AG08395 (cell line): ENCODE data around the gene MGAT1.
A peak's percentile ranks its signal among the peaks of the same experiment; 100 is the strongest.
"Not testable (repeated sequence)": the region's sequence is repeated elsewhere in the genome, so short reads cannot be mapped to it uniquely, and the experiment has no call there.

Source experiments
- DNase-seq: peaks from one replicate; pipeline ENCODE4 v3.0.0; 2012; ENCODE audit warnings: mixed read lengths, low spot score

MGAT1 gene

DNA sequence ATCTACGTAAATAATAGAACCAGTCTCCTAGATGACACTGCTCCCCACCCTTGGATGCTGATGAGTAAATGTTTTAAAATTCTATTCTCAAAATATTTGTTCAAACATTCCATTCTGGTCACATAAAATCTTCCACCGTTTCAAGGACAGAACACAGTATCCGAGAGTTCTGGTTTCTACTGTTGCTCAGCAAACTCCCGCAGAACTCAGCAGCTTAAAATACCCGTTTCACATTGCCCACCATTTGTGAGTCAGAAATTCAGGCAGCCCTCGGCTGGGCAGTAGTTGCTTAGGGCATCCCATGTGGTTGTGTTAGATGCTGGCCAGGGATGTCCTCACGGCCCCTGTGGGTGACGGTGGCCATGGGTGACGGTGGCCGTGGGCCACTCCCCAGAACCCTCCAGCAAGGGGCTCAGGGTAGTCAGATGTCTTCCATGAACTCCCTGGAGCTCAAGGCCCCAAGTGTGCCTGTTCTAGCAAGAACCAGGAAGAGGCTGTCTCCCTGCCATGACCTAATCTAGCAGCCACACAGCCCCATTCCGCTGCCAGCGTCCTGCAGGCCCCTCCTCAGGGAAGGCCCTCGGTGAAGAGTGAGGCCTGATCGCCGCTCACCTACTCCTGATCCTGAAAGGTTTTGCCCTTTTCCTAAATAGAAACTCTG is 17.4 kb downstream of the MGAT1 start:
- DNase-seq, result peak; percentile 63

DNA sequence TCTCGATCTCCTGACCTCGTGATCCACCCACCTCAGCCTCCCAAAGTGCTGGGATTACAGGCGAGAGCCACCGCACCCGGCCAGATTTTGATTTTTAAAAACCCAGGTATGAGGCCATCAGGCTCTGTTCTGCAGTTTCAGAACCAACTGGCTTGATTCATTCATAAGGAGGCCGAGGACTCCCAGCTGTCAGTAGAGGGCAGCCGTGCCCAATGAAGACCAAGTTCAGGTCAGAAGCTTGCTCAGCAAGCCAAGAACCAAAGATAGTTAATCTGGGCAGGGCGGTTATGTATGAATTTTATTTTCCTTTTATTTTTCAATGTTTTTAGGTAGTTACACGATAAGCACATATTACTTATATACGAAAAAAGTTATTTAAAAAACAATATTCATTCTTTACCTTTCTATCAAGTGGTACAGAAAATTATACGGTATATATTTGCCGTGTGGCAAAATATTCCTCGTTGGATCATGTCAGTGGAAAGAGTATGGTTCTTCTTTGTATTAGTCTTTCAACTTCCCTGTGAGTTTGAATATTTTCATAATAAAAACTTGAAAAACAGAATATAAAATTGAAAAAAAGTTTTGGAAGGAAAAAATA is 18.0 kb downstream of the MGAT1 start:
- peak; percentile 89 for DNase-seq

DNA sequence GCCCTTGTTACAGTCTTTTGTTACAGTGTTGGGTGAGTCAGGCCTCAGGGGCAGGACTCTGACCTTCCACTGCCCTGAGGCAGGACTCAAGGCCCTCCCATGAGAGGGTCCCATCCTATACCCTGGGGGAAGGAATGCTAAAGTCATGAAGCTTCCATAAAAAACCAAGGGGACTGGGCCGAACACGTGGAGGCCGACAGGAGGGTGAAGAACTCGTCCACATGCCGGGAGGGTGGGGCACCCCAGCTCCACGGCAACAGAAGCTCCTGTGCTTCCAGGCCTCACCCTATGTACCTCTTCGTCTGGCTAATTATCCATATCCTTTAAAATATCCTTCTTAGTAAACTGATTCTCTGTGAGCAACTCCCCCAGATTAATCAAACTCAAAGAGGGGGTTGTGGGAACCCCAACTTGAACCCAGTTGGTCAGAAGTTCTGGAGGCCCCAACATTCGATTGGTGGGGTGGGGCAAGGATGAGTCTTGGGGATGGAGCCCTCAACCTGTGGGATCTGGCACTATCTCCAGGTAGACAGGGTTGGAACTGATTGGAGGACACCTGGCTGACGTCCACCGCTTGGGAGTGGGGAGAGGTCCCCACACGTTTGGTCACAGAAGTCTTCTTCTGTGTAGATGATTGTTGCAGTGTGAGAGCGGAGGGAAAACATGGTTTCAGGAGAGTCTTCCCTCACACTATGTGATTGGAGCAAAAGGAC is 19.1 kb downstream of the MGAT1 start:
- no peak for DNase-seq

DNA sequence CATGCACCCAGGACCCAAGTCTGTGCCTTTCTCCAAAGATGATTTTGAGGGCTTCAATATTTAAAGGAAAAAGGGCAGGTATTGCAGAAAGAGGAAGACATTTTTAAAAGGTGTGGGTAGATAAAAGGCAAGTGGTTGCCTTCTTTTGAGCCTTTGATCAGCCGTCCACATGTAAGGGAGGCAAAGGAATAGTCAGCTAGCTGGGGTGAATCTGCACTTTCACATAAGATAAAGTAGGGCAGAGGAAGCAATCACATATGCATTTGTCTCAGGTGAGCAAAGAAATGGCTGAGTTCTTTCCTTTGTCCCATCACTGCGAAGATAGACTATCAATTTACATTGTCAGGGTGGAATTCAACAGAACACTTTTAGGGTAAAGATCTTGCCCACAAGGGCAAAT is 19.9 kb downstream of the MGAT1 start:
- no peak for DNase-seq

DNA sequence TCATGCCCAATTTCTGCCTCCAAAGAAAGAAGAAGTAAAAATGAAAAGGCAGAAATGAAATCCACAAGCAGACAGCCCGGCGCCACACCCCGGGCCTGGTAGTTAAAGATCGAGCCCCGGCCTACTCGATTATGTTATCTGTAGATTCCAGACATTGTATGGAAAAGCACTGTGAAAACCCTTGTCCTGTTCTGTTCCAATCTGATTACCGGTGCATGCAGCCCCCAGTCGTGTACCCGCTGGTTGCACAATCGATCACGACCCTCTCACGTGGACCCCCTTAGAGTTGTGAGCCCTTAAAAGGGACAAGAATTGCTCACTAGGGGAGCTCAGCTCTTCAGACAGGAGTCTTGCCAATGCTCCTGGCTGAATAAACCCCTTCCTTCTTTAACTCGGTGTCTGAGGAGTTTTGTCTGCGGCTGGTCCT is 20.7 kb downstream of the MGAT1 start:
- not testable (repeated sequence) for DNase-seq

DNA sequence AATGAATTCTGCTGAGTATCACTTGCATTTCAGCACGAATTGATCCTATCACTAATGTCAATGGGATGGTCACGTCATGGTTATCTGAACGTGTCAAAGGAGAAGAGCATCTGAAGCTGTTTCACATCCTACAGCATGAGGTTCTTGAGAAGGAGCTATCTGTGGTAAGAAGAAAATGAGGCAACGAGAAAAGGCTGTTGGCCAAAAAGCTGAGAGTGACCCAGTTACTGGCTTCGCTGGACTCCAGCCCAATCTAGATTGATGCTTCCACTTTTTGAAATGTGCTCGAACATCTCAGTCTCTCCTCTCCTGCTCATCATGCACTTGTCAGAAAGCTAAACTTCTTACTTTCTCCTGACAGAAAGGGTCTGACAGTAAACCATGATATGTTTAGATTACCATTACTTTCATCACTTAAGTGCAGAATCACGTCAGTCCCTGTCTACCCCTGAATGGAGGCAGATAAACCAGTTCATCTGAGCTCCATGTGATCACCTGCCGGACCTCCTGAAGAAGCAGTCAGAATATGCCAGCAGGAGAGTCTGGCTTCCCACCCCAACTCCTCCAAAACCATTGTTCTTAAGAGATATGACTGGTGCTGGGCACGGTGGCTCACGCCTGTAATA is 22.5 kb downstream of the MGAT1 start:
- no peak for DNase-seq

DNA sequence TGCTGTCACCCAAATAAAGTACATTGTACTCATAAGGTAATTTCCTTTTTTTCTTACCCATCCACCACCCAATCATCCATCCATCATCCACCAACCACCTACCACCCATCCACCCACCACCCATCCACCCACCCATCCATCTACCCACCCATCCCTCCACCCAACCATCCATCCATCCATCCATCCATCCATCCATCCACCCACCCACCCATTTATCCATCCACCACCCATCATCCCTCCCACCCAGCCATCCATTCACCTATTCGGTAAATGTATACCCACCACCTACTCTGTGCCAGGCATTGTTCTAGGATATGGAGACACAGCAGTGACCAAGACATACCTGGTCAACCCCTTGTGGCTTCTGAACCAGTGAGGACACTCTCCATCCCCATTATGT is 25.1 kb downstream of the MGAT1 start:
- no peak for DNase-seq

DNA sequence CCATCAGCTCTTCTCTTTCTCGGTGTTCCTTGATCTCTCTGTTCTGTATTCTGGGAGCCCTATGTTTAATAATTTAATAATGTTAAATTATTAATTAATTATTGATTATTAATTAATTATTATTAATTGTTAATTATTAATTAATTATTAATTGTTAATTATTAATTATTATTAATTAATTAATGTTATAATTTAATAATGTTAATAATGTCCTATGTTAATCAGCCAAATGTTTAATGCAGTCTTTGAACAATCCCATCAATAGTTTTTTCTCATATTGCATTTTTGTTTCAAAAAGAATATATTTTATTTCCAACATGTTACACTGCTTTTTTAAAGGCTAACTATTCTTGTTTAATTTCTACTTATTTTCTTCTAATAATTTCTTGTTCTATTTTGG is 26.2 kb downstream of the MGAT1 start:
- no peak for DNase-seq

DNA sequence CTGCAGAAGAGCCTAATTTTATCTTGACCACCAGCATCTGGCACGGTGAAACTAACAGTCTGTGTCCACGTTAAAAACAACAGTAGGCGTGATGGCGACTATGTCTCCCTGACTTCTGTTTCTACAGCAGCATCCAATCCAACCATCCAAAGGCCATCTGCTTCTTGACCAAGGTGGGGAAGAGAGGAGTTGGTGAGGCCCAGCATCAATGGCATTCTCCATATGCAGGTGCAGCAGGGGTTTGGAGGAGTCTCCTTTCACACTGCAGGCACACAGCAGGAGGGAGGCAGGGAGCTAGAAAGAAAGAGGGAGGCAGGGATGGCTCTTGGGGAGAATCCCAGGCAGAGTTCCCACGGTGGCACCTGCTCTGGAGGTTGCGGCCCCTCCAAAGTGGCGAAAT is 27.0 kb downstream of the MGAT1 start:
- DNase-seq, result no peak

DNA sequence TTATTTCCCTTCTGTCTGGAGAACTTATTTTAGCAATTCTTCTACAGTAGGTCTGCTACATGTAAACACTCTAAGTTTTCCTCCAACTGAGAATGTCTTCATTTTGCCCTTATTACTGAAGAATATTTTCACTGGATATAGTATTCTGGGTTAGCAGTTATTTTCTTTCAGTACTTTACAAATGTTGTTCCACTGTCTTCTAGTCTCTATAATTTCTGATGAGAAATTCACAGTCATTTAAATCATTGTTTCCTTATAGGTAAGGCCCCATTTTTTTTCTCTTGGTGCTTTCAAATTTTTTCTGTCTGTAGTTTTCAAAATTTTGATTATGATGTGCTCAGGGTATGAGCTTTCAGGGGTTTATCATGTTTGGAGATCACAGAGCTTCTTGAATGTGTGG is 30.8 kb downstream of the MGAT1 start:
- no peak for DNase-seq

DNA sequence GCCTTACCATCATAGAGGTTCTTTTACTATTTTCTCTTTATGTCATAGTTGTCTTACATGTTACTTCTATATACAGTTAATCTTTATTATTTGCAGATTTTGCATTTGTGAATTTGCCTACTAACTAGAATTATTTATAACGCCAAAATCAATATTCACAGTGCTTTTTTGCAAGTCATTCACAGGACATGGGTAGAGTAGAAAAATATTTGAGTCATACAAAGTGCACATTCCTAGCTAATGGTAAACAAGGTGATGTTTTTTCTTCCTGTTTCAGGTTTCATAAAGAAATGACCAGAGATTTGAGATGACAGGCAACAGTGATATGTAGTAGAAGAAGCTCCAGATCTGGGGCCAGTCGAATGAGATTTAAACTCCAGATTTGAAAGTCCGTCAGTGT is 32.8 kb downstream of the MGAT1 start:
- no peak for DNase-seq

DNA sequence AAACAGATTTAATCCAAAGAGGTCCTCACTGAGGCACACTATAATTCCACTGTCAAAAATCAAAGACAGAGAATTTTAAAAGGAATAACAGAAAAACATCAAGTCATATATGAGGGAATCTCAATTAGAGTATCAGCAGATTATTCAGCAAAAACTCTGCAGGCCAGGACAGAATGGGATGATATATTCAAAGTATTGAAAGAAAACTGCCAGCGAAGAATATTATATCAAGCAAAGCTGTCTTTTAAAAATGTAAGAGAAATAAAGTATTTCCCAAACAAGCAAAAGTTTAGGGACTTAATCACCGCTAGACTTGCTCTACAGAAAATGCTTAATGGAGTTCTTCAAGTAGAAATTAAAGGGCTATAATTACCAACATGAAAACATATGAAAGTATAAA is 47.0 kb downstream of the MGAT1 start:
- no peak for DNase-seq

DNA sequence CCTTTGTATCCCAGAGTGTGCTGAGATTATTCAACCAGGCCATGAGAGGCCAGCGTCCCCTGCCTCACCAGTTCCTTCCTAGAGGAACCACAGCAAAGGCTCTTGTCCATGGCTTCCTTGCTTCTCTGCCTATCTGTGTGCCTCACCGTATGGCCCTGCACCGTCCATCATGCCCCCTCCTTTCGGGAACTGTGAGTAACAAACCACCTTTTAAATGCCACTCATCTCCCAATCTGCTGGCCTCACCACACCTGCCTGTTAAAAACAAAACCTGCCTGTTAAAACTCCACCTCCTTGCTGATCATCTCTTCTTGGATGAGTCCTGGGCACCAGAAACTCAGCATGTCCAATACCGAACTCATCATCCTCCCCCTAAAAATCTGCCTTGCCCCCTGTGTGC is 58.4 kb downstream of the MGAT1 start:
- DNase-seq, result no peak

DNA sequence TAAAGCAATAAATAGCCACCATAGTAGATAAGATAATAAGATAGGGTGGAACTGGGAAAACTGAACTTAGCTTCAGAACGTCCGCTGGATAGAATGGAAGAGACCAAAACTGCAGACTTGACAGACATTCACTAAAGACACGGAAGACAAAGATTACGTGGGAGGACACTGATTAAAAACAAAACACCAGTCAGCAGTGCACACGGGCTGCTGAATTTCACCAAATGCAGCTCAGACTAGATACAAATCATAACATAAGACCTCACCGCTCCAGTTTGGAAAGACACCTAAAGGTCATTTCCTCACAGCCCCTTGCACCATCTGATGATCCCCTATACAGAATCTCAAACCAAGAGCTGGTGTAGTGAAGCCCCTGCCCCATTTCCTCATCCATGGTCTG is 59.9 kb downstream of the MGAT1 start:
- no peak for DNase-seq

DNA sequence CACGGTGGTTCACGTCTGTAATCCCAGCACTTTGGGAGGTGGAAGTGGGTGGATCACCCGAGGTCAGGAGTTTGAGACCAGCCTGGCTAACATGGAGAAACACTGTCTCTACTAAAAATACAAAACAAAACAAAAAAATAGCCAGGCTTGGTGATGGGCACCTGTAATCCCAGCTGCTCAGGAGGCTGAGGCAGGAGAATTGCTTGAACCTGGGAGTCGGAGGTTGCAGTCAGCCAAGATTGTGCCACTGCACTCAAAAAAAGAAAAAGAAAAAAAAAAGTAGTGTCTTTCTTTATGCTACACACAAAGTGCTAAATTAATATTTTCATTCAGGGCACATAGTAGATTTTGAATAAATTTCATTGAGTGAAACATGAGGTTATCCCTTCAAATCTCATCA is 61.7 kb downstream of the MGAT1 start:
- DNase-seq, result not testable (repeated sequence)

DNA sequence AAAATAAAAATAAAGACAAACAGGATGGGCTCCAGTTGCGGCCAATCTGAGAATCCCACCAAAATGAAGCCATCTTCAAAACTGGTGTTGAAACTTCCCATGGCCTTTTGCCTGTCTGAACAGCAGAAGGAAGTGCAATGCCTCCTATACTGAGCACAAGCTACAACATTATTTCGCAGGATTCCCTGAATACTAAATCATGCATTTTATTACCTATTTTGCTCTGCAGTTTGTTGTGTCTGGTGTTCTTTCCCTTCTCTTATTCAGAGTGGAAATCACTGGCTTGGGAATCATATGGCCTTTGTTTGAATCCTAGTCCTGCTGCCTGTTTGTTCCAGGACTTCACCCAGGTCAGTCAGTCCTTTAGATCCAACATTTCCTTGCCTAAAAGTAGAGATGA is 62.6 kb downstream of the MGAT1 start, which contains the start of gene OR2Y1:
Gene OR2Y1, minus strand, starts transcription at position 101 of the 400 bp plus-strand sequence. Its CDS starts 0 bp downstream, at position 101.
- no peak for DNase-seq

DNA sequence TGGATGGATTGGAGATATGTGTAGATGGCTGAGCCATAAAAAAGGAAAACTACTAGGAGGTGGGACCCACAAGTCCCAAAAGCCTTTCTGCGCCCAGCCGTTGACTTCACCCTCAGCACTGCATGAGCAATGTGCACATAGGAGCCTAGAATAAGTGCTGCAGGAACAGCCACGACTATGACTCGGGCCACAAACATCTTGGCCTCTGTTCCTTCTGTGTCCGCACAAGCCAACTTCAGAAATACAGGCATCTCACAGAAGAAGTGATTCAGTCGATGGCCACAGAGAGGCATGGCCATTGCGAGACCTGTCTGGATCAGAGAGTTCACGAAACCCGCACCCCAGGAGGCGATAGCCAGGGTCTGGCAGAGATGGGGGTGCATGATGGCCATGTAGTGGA is 63.3 kb downstream of the MGAT1 start:
- DNase-seq, result no peak

DNA sequence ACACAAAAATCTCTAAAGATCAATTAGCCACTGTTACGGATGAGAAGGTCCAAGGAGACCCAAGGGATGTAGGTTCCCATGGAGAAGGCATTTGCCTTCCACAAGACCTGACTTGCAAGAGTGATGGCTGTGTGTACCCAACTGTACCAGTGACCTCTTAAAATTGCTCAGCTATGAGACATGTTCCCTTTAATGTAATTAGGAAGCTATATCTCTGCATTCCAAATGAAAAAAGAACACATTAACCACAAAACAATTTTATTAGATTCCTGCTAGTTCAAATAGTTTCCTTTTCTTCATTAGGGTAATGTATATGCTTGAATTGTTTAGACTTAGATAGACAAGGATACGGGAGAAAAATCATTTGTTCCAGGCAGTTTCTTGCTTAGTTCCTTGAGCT is 66.1 kb downstream of the MGAT1 start:
- no peak for DNase-seq
